IMR-90 (cell line): Measurements from ENCODE around the gene RSPO4. TPM values are rescaled to one million over a fixed set of nuclear protein-coding genes. Genes with fewer than 3 reads are reported as not detected.

ENCODE experiments used
- ATAC-seq: fragments of 200-7000 bp; cut with Tn5 transposase; 2 replicates; pipeline ENCODE4 v1.9.1; 2020; ENCODE audit warnings: low read depth, mild to moderate bottlenecking, moderate library complexity
- BruUV-seq: library from RNA; stranded (reverse); fragments of 400-500 nt; replicated peaks from 2 replicates; lab custom pipeline; 2021; lab: Mats Ljungman, UMichigan
- CTCF ChIA-PET: fragments of 300-600 bp; formaldehyde crosslinking; extraction: SDS; loops from one replicate; lab custom pipeline; 2021; ENCODE audit warnings: antibody characterized with exemption; lab: Yijun Ruan, JAX
- POLR2A ChIA-PET: fragments of 300-600 bp; sonication (Branson Sonifier 250); formaldehyde crosslinking; loops from one replicate; lab custom pipeline; 2022; ENCODE audit warnings: antibody characterized with exemption; ENCODE audit not compliant: unreplicated experiment; lab: Charles Lee
- DNase-seq: peaks from one replicate; pipeline ENCODE4 v3.0.0; 2013
- H2AFZ ChIP-seq: replicated peaks from 2 replicates; pipeline ENCODE3; 2013; ENCODE audit warnings: low read length, mild to moderate bottlenecking; ENCODE audit not compliant: poor library complexity
- H2AK5ac ChIP-seq: 2 replicates; pipeline ENCODE4 v1.6.1; 2013; ENCODE audit warnings: low read depth, low read length, inconsistent platforms
- H2AK9ac ChIP-seq: replicated peaks from 2 replicates; pipeline ENCODE3; 2013; ENCODE audit warnings: mild to moderate bottlenecking, low read depth, low read length, moderate library complexity; ENCODE audit not compliant: poor library complexity
- H2BK120ac ChIP-seq: 2 replicates; pipeline ENCODE4 v1.6.1; 2013; ENCODE audit warnings: low read depth, low read length, inconsistent platforms
- H2BK15ac ChIP-seq: 3 replicates; pipeline ENCODE4 v1.6.1; 2013; ENCODE audit warnings: low read depth, low read length, inconsistent platforms
- H2BK20ac ChIP-seq: 2 replicates; pipeline ENCODE4 v1.6.1; 2013; ENCODE audit warnings: low read depth, mild to moderate bottlenecking, inconsistent platforms, low read length, moderate library complexity
- H2BK5ac ChIP-seq: 2 replicates; pipeline ENCODE4 v1.6.1; 2013; ENCODE audit warnings: mild to moderate bottlenecking, low read depth, low read length, inconsistent platforms; ENCODE audit not compliant: poor library complexity, severe bottlenecking
- H3K14ac ChIP-seq: replicated peaks from 2 replicates; pipeline ENCODE4 v1.6.1; 2013; ENCODE audit warnings: low read depth, low read length, inconsistent platforms
- H3K18ac ChIP-seq: 2 replicates; pipeline ENCODE4 v1.6.1; 2013; ENCODE audit warnings: low read depth, low read length, control low read depth
- H3K23ac ChIP-seq: 2 replicates; pipeline ENCODE4 v1.6.1; 2013; ENCODE audit warnings: low read depth, low read length, inconsistent platforms
- H3K27ac ChIP-seq: 2 replicates; pipeline ENCODE4 v1.5.1; 2013; ENCODE audit warnings: mild to moderate bottlenecking, control low read depth, low read length; ENCODE audit not compliant: insufficient read depth
- H3K27me3 ChIP-seq: 2 replicates; pipeline ENCODE4 v1.6.1; 2013; ENCODE audit warnings: low read length; ENCODE audit not compliant: control insufficient read depth, insufficient read depth
- H3K36me3 ChIP-seq: 2 replicates; pipeline ENCODE4 v1.6.1; 2013; ENCODE audit warnings: low read length, mixed read lengths; ENCODE audit not compliant: control insufficient read depth, insufficient read depth
- H3K4ac ChIP-seq: 2 replicates; pipeline ENCODE4 v1.6.1; 2013; ENCODE audit warnings: low read depth, low read length, inconsistent platforms
- H3K4me1 ChIP-seq: 2 replicates; pipeline ENCODE4 v1.6.1; 2013; ENCODE audit warnings: low read length, mixed read lengths; ENCODE audit not compliant: control insufficient read depth, insufficient read depth
- H3K4me2 ChIP-seq: 2 replicates; pipeline ENCODE4 v1.6.1; 2013; ENCODE audit warnings: low read depth, mild to moderate bottlenecking, control low read depth, low read length, moderate library complexity
- H3K4me3 ChIP-seq: 2 replicates; pipeline ENCODE4 v1.5.1; 2013; ENCODE audit warnings: low read depth, mild to moderate bottlenecking, control low read depth, low read length, moderate library complexity; ENCODE audit not compliant: insufficient read depth
- H3K56ac ChIP-seq: 2 replicates; pipeline ENCODE4 v1.6.1; 2013; ENCODE audit warnings: low read length, inconsistent platforms; ENCODE audit not compliant: insufficient read depth; ENCODE audit errors: extremely low read depth
- H3K79me1 ChIP-seq, 2 experiments: 2 replicates each; pipeline ENCODE4 v1.6.1; 2013; ENCODE audit warnings: low read length in 2 of 2, inconsistent platforms in 1 of 2, low read depth in 1 of 2
- H3K9ac ChIP-seq: 2 replicates; pipeline ENCODE4 v1.6.1; 2013; ENCODE audit warnings: low read depth, low read length, control low read depth
- H3K9me1 ChIP-seq: 2 replicates; pipeline ENCODE4 v1.6.1; 2013; ENCODE audit warnings: low read length, inconsistent platforms; ENCODE audit not compliant: insufficient read depth
- H3K9me3 ChIP-seq: 2 replicates; pipeline ENCODE4 v1.6.1; 2013; ENCODE audit warnings: low read length; ENCODE audit not compliant: control insufficient read depth, insufficient read depth
- H4K20me1 ChIP-seq: 2 replicates; pipeline ENCODE4 v1.6.1; 2013; ENCODE audit warnings: low read length, inconsistent platforms; ENCODE audit not compliant: insufficient read depth
- H4K5ac ChIP-seq: 2 replicates; pipeline ENCODE4 v1.6.1; 2013; ENCODE audit warnings: mild to moderate bottlenecking, low read depth, low read length, control low read depth
- H4K8ac ChIP-seq, 2 experiments: 2 replicates each; pipeline ENCODE4 v1.6.1; 2013; ENCODE audit warnings: low read depth in 2 of 2, low read length in 2 of 2, control low read depth in 1 of 2, inconsistent platforms in 1 of 2
- H4K91ac ChIP-seq: 2 replicates; pipeline ENCODE4 v1.6.1; 2013; ENCODE audit warnings: low read depth, low read length, inconsistent platforms; ENCODE audit not compliant: insufficient read depth
- BHLHE40 ChIP-seq: fragments of 150-350 bp; IDR thresholded peaks from 2 replicates; pipeline ENCODE4 v1.6.1; 2016; ENCODE audit warnings: mild to moderate bottlenecking, low read depth, low read length
- FOS ChIP-seq: fragments of 150-350 bp; IDR thresholded peaks from 2 replicates; pipeline ENCODE4 v1.6.1; 2016; ENCODE audit warnings: low read depth, low read length
- RCOR1 ChIP-seq: IDR thresholded peaks from 2 replicates; pipeline ENCODE4 v1.6.1; 2012; ENCODE audit warnings: mild to moderate bottlenecking, low read length, improper control_type of control experiment; ENCODE audit not compliant: insufficient replicate concordance
- WGBS, 2 experiments: methylation state at CpG; one replicate each; pipeline versions ENCODE4 v1.1.5 to v1.1.7; 2013; ENCODE audit warnings: missing lambda C conversion rate in 2 of 2; ENCODE audit not compliant: insufficient read length in 1 of 2; ENCODE audit errors: extremely low coverage in 2 of 2; 5-methylcytosine and 5-hydroxymethylcytosine counted together
- dilution Hi-C: fragments of 300-500 bp; cut with HindIII; formaldehyde crosslinking; loops from one replicate; pipeline ENCODE4 v1.14.3; 2018; ENCODE audit warnings: low sequenced_read_pairs; ENCODE audit not compliant: unreplicated experiment
- in situ Hi-C: fragments of 300-500 bp; cut with MboI; formaldehyde crosslinking; loops from 3 replicates; pipeline ENCODE4 v1.14.3; 2019; ENCODE audit warnings: low sequenced_read_pairs, inconsistent platforms, mixed read lengths
- intact Hi-C: fragments of 100-400 bp; cut with micrococcal nuclease; formaldehyde crosslinking; loops from 2 replicates; pipeline ENCODE4 v1.10.0; 2022
- polyA plus RNA-seq, 3 experiments: library from polyadenylated mRNA; depleted of rRNA; stranded (reverse); fragments of >200 nt; gene quantifications; 2 replicates each; pipeline ENCODE4 v1.2.3, GENCODE V29; 2012; ENCODE audit warnings: low replicate concordance in 1 of 3
- total RNA-seq: library from RNA; depleted of rRNA; stranded (reverse); fragments of >200 nt; gene quantifications from 2 replicates; pipeline ENCODE4 v1.2.3, GENCODE V29; 2012
- TF ChIP-seq, protein P1 (sequence below): fragments of 150-350 bp; IDR thresholded peaks from 2 replicates; pipeline ENCODE4 v1.6.1; 2017; ENCODE audit warnings: mild to moderate bottlenecking, antibody characterized with exemption, low read length, low read depth

The RSPO4 gene
- total and polyA plus RNA-seq, 2 of the 4 experiments (the other 2 are of a cell fraction): not detected

DNA sequence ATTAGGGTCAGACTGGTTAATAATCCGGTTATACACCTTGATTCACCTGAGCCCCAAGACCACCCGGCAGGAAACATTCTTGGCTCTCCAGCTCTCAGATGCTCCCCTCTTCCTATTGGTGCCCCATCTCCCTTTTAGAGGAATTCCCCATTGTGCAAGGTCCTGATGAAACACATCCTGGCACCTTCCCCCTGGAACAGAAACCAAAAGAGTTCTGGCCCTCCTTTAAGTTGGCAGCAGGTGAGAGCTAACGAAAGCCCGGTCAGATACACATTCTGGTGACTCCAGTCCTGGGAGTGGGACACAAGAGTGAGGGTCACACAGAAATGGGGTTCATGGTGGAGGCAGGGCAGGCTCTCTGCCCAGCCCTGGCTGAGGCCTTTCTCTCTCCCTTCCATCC lies 32.2 kb downstream of the RSPO4 start:
- Histone ChIP-seq H3K4me3 (no peak overlapping the region), H2BK15ac (no peak overlapping the region), H3K4me2 (no peak overlapping the region), H2AK5ac (no peak overlapping the region), H3K9ac (no peak overlapping the region), H4K91ac (no peak overlapping the region), H3K56ac (no peak overlapping the region), H3K18ac (no peak overlapping the region), H4K20me1 (no peaks in the 10 kb centered on the region), H3K4ac (no peak overlapping the region), H4K5ac (no peak overlapping the region), H3K23ac (no peak overlapping the region), H2BK20ac (no peak overlapping the region), H3K9me1 (no peaks in the 10 kb centered on the region), H2BK120ac (no peak overlapping the region), H3K79me1 (no peaks in the 10 kb centered on the region), H3K14ac (no peak overlapping the region), H3K9me3 (no peaks in the 10 kb centered on the region), H3K36me3 (no peaks in the 10 kb centered on the region), H3K27me3 (peaks cover 2% of the 10 kb centered on the region; the same call in 1 of the 2 replicates), H2AFZ (peak overlapping the region; percentile 36), H4K8ac (no peak overlapping the region), H3K4me1 (no peaks in the 10 kb centered on the region), H2AK9ac (no peak overlapping the region), H2BK5ac (no peak overlapping the region), H3K27ac (no peak overlapping the region)
- BruUV-seq: no TSS peak
- no CpG with 5 or more reads among the region's 4 CpGs for WGBS, 2 experiments
- ChIA-PET POLR2A (no interaction called here), CTCF (no interaction called here)
- dilution Hi-C loops: no loop called here
- DNase-seq: no peak
- ATAC-seq: no peak
- TF ChIP-seq FOS (no peak), BHLHE40 (no peak), RCOR1 (no peak)
- TF ChIP-seq, protein P1, sequence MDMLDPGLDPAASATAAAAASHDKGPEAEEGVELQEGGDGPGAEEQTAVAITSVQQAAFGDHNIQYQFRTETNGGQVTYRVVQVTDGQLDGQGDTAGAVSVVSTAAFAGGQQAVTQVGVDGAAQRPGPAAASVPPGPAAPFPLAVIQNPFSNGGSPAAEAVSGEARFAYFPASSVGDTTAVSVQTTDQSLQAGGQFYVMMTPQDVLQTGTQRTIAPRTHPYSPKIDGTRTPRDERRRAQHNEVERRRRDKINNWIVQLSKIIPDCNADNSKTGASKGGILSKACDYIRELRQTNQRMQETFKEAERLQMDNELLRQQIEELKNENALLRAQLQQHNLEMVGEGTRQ: no peak
- intact Hi-C loops: no loop called here
- in situ Hi-C loops: no loop called here
